HG02970 (cell line): ENCODE measurements around the gene LRRC37B.
"Not testable (repeated sequence)": the region's sequence is repeated elsewhere in the genome, so short reads cannot be mapped to it uniquely, and the experiment has no call there.

Experiments
- ATAC-seq: cut with Tn5 transposase; IDR thresholded peaks from one replicate; pipeline ENCODE4 v1.9.1; 2021; ENCODE audit warnings: mild to moderate bottlenecking, moderate library complexity, moderate number of reproducible peaks; ENCODE audit not compliant: unreplicated experiment, low FRiP score

LRRC37B gene

DNA sequence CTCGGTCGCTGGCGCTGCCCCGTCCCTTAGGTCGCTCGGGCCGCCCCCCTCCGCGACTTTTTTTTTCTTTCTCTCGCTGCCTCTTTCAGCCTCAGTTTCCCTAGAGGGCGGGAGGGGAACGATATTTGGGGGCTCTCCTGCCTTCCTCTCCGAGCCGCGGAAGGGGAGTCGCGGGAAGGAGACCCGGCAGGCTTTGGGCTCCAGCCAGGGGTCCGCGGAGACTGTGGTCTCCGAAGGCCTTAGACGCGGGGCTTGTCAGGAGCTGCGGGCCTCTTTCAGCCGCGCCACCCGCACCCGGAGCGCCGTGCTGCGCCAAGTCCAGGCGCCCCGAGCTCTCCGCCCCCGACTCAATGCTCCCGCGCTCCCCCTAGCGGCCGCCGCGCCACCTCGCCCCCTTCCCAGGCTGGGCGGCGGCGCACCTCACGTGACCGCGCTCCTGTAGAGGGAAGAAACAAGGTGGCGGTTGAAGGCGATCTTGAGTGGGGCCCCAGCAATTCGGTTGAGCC lies at the start of gene LRRC37B:
Gene LRRC37B (plus strand): TSS at position 427 of the 506 bp plus-strand sequence. CDS start 14,010 bp downstream, outside the sequence.
- peak; percentile 78 for ATAC-seq

GRCh38 chr17:31964131-31964530 lies 43.1 kb upstream of the LRRC37B start:
- not testable (repeated sequence) for ATAC-seq

DNA sequence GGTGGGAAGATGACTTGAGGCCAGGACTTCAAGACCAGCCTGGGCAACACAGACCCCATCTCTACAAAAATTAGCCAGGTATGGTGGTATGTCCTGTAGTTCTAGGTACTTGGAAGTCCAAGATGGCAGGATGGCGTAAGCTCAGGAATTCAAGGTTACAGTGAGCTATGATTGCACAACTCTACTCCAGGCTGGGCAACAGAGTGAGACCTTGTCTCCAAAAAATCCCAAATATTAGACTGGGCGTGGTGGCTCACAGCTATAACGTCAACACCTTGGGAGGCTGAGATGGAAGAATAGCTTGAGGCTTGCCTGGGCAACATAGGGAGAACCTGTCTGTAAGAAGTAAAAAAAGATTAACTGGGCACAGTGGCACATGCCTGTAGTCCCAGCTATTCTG lies 39.5 kb upstream of the LRRC37B start:
- ATAC-seq = no peak

DNA sequence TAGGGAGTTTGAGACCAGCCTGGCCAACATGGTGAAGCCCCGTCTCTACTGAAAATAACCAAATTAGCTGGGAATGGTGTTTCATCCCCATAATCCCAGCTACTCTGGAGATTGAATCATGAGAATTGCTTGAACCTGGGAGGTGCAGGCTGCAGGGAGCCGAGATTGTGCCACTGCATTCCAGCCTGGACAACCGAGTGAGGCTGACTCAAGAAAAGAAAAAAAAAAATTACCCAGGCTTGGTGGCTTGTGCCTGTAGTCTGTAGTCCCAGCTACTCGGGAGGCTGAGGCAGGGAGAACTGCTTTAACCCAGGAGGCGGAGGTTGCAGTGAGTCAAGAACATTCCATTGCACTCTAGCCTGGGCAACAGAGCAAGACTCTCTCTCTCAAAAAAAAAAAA lies 36.8 kb upstream of the LRRC37B start:
- ATAC-seq = not testable (repeated sequence)

DNA sequence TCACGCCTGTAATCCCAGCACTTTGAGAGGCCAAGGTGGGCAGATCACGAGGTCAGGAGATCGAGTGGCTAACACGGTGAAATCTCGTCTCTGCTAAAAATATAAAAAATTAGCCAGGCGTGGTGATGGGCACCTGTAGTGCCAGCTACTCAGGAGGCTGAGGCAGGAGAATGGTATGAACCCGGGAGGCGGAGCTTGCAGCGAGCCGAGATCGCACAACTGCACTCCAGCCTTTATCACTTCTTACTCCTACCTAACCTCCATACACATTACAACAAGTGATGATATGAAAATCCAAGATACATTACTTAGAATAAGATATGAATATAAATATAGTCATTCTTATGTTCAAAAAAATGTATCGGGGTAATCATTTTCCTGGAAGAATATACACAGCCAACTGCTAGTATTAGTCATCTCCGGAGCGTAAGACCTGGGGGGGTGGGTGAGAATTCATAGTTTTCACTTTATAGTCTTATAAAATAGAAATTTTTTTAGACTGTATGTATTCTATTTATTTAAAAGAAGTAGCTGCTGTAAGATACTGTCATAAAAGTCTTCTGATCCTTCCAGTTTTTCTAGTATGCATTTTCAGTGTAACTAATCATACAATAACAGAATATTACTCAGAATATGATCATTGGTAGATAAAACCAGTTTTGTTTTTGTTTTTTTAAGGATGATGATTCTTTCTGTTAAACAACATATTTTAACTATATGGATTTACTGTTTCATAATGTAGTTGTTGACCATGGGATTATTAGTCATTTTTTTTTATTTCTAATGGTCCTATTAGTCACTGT lies 32.7 kb upstream of the LRRC37B start:
- ATAC-seq = not testable (repeated sequence)

- not testable (repeated sequence) for ATAC-seq
Measured at GRCh38 chr17:31975391-31975790, 31.8 kb upstream of the LRRC37B start.

DNA sequence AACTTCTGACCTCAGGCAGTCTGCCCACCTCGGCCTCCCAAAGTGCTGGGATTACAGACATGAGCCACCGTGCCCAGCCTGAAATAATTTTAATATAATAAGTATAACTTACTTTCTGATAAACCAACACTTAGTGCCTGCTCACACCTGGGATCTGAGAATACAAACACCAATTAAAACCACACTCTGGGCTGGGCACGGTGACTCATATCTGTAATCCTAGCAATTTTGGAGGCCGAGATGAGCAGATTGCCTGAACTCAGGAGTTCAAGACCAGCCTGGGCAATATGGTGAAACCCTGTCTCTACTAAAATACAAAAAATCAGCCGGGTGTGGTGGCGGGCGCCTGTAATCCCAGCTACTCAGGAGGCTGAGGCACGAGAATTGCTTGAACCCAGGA lies 15.4 kb upstream of the LRRC37B start:
- not testable (repeated sequence) for ATAC-seq

DNA sequence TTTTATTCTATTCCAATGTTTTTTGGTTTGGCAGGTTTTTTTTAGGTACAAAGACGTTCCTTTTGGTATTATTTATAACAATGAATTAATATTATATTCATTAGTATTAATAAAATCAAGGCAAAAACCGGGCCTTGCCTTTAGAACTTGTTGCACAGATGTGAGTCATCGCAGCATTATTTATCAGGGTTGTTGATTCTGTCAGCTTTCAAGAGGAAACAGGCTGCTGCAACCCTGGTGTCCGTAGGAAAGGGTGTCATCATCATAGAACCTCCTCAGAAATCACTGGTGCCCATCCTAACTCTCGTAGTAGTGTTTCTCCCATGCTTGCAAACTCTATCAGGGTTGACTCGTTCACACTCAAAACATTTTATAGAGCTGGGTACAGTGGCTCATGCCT lies 10.2 kb upstream of the LRRC37B start:
- no peak for ATAC-seq

- peak; percentile 29 for ATAC-seq
Measured at GRCh38 chr17:32007463-32008298, 498 bp downstream of the LRRC37B start.

- no peak for ATAC-seq
Measured at GRCh38 chr17:32009262-32009542, 2.0 kb downstream of the LRRC37B start.

- no peak for ATAC-seq
Measured at GRCh38 chr17:32010114-32010513, 2.9 kb downstream of the LRRC37B start.

DNA sequence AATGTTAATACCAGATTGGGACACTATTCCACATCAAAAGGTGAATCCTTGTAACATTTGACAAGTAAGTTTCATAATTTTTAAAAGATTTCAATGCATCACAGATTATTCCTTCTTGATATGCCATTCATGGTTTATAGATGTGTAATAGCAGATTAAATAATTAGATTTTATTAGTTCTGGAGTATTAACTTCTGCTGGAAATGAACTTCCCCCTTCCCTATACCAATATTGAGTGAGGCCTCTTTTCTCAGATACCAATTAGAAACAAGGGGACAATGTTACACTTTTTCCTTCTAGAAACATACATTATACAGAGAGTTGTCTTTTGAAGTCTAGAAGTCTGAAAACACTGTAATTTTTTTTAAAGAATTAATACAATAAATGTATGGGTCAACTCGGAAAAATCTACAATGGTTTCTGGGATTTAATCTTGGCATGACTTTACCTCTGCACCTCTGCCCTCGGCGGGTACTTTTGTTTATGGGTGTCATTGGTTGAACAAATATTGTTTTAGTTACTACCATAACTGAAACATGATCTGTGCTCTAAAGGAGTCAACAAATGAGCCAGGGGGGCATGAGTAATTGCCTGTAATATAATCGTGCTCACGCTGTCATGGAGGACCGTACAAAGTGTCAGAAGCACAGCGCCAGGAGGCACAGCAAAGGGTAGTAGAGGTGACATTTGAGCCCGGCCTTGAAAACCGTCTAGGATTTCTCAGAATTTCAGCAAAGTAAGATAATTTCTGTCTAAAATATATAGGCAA lies 8.2 kb downstream of the LRRC37B start:
- ATAC-seq = no peak

DNA sequence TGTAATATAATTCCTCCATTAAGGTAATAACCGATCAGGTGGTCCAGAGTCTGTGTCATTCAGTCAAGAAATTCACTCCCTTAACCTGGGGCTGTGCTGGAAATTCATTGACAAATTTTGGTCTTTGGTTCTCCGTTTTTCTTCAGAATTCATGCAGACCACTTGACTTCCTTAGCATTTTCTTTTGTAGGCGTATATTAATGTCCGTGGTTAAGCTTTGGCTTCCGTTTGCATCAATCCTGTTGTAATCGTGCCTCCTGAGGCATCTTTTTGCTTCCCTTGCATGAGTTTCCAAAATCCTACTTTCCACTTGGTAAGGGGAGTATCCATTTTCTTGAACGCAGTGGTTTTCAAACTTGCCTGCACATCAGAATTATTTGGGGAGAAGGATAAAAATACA lies 9.0 kb downstream of the LRRC37B start:
- ATAC-seq = no peak

GRCh38 chr17:32019228-32019627 lies 12.0 kb downstream of the LRRC37B start:
- no peak for ATAC-seq

DNA sequence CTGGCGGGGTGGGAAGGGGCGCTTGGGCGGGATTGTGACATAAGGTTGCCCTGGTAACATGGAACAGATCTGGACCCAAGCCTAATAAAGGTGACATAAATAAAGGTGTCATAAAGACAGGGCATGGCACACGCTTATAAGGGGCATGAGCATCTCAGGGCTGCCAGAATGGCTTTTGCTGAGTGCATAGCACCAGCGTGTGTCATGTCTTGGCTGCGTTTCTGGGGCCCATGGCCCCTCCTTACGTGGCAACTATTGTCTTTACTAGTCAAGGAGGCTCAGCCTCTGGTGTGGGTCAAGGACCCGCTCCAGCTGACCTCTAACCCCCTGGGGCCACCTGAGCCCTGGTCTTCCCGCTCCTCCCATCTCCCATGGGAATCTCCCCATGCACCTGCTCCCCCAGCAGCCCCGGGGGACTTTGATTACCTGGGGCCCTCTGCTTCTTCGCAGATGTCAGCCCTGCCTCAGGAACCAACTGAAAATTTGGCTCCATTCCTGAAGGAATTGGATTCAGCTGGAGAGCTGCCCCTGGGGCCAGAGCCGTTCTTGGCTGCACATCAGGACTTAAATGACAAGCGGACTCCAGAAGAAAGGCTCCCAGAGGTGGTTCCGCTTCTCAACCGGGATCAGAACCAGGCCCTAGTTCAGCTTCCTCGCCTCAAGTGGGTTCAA lies 13.9 kb downstream of the LRRC37B start:
- ATAC-seq = no peak

GRCh38 chr17:32021615-32021955 lies 14.4 kb downstream of the LRRC37B start:
- ATAC-seq = no peak

GRCh38 chr17:32022554-32022953 lies 15.4 kb downstream of the LRRC37B start:
- ATAC-seq = not testable (repeated sequence)

DNA sequence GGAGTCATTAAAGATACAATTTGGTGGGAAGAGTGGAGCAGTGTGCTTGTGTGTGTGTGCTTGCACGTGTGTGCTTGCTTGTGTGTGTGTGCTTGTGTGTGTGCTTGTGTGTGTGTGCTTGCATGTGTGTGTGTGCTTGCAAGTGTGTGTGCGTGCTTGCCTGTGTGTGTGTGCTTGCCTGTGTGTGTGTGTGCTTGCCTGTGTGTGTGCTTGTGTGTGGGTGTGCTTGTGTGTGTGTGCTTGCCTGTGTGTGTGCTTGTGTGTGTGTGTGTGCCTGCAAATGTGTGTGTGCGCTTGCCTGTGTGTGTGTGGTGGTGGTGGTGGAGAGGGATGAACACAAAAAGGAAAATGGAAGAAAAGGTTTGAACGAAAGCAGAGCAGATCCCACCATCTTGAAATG lies 20.1 kb downstream of the LRRC37B start:
- not testable (repeated sequence) for ATAC-seq

DNA sequence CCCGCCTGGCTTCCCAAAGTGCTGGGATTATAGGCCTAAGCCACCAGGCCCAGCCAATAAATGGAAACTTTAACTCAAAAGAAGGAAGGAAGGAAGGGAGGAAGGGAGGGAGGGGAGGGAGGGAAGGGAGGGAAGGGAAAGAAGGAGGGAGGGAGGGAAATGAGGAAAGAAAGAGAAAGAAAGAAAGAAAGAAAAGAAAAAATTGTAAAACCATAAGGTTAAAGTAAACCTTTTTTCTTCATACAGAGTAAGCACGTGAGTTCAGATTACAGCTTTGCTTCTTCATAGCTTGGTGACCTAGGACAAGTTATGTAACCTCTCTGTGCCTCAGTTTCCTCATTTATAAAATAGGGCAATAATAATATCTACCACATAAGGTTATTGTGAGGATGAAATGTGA lies 26.0 kb downstream of the LRRC37B start:
- no peak for ATAC-seq

GRCh38 chr17:32033812-32034211 lies 26.6 kb downstream of the LRRC37B start:
- ATAC-seq = not testable (repeated sequence)
